Measurements from ENCODE around the gene ASF1A.
"Not testable (repeated sequence)": the region's sequence is repeated elsewhere in the genome, so short reads cannot be mapped to it uniquely, and the experiment has no call there.

ASF1A gene

GRCh38 chr6:118893807-118894424 lies at the start of gene ASF1A:
Gene ASF1A, plus strand, starts transcription at chr6:118894152. Its CDS starts 262 bp downstream, at chr6:118894414.
- DNase-seq (peak; percentile 96), ATAC-seq (peak; percentile 88)

GRCh38 chr6:118844915-118845314 lies 49.0 kb upstream of the ASF1A start:
- DNase-seq: no peak
- peak; percentile 51 for ATAC-seq

- no peak for ATAC-seq
- DNase-seq: no peak
Measured at GRCh38 chr6:118853408-118853807, 40.5 kb upstream of the ASF1A start.

- ATAC-seq: no peak
- no peak for DNase-seq
Measured at GRCh38 chr6:118856301-118856700, 37.7 kb upstream of the ASF1A start.

- ATAC-seq (no peak), DNase-seq (no peak)
Measured at GRCh38 chr6:118859517-118860064, 34.4 kb upstream of the ASF1A start.

- ATAC-seq (no peak), DNase-seq (no peak)
Measured at GRCh38 chr6:118860363-118860762, 33.6 kb upstream of the ASF1A start.

GRCh38 chr6:118860880-118861279 lies 33.1 kb upstream of the ASF1A start:
- no peak for ATAC-seq

GRCh38 chr6:118862443-118862842 lies 31.5 kb upstream of the ASF1A start:
- DNase-seq (no peak), ATAC-seq (no peak)

More at GRCh38 chr6:118860880-118861279, 33.1 kb upstream of the ASF1A start:
- no peak for DNase-seq

GRCh38 chr6:118864341-118865099 lies 29.4 kb upstream of the ASF1A start:
- DNase-seq: no peak
- peak; percentile 54 for ATAC-seq

GRCh38 chr6:118865100-118865391 lies 28.9 kb upstream of the ASF1A start:
- peak; percentile 23 for ATAC-seq
- no peak for DNase-seq

GRCh38 chr6:118867181-118867580 lies 26.8 kb upstream of the ASF1A start:
- no peak for ATAC-seq
- no peak for DNase-seq

GRCh38 chr6:118868901-118869300 lies 25.1 kb upstream of the ASF1A start:
- not testable (repeated sequence) for DNase-seq, ATAC-seq

- DNase-seq: no peak
- no peak for ATAC-seq
Measured at GRCh38 chr6:118869350-118869749, 24.6 kb upstream of the ASF1A start.

GRCh38 chr6:118869894-118870589 lies 23.9 kb upstream of the ASF1A start:
- peak; percentile 49 for ATAC-seq
- no peak for DNase-seq

- DNase-seq: no peak
Measured at GRCh38 chr6:118871331-118871730, 22.6 kb upstream of the ASF1A start.

GRCh38 chr6:118872318-118872717 lies 21.6 kb upstream of the ASF1A start:
- DNase-seq: no peak
- ATAC-seq: no peak

More at GRCh38 chr6:118871331-118871730, 22.6 kb upstream of the ASF1A start:
- ATAC-seq: no peak

GRCh38 chr6:118872726-118873125 lies 21.2 kb upstream of the ASF1A start:
- peak; percentile 42 for ATAC-seq

GRCh38 chr6:118873239-118873638 lies 20.7 kb upstream of the ASF1A start:
- ATAC-seq: no peak
- no peak for DNase-seq

More at GRCh38 chr6:118872726-118873125, 21.2 kb upstream of the ASF1A start:
- no peak for DNase-seq

GRCh38 chr6:118875672-118876071 lies 18.3 kb upstream of the ASF1A start:
- DNase-seq (no peak), ATAC-seq (no peak)

- DNase-seq (no peak), ATAC-seq (no peak)
Measured at GRCh38 chr6:118876198-118876597, 17.8 kb upstream of the ASF1A start.

GRCh38 chr6:118876814-118877213 lies 17.1 kb upstream of the ASF1A start:
- no peak for ATAC-seq
- no peak for DNase-seq

- ATAC-seq (no peak), DNase-seq (no peak)
Measured at GRCh38 chr6:118877806-118878205, 16.1 kb upstream of the ASF1A start.
